Aorta (tissue), 5 donors: Measurements from ENCODE around the gene TMEM143. TPM values are rescaled to one million over a fixed set of nuclear protein-coding genes. Genes with fewer than 3 reads are reported as not detected.
A peak's percentile ranks its signal among the peaks of the same experiment; 100 is the strongest.

ENCODE experiments used
- ATAC-seq: fragments of 200-7000 bp; cut with Tn5 transposase; one replicate; pipeline ENCODE4 v1.9.1; 2022; ENCODE audit warnings: moderate library complexity; ENCODE audit not compliant: low FRiP score
- DNase-seq, 2 donors: peaks; one replicate each; pipeline ENCODE4 v3.0.0-alpha.2; 2020
- H3K27ac ChIP-seq, 2 donors: one replicate each; pipeline ENCODE4 v1.5.1; 2013; ENCODE audit warnings: low read length in 2 of 2, mild to moderate bottlenecking in 2 of 2, moderate library complexity in 2 of 2, control low read depth in 1 of 2, inconsistent platforms in 1 of 2, low read depth in 1 of 2
- H3K27me3 ChIP-seq, 2 donors: one replicate each; pipeline ENCODE4 v1.6.1; 2013; ENCODE audit warnings: control low read depth in 1 of 2, low read length in 1 of 2, mild to moderate bottlenecking in 1 of 2, moderate library complexity in 1 of 2; ENCODE audit not compliant: insufficient read depth in 2 of 2, control insufficient read depth in 1 of 2
- H3K36me3 ChIP-seq, 2 donors: one replicate each; pipeline ENCODE4 v1.6.1; 2013; ENCODE audit warnings: control low read depth in 1 of 2, low read length in 1 of 2, mild to moderate bottlenecking in 1 of 2; ENCODE audit not compliant: insufficient read depth in 2 of 2, control insufficient read depth in 1 of 2
- H3K4me1 ChIP-seq, 2 donors: one replicate each; pipeline ENCODE4 v1.6.1; 2013; ENCODE audit warnings: low read length in 2 of 2, control low read depth in 1 of 2, mild to moderate bottlenecking in 1 of 2, moderate library complexity in 1 of 2; ENCODE audit not compliant: insufficient read depth in 2 of 2, control insufficient read depth in 1 of 2
- H3K4me3 ChIP-seq, 2 donors: one replicate each; pipeline ENCODE4 v1.5.1; 2013; ENCODE audit warnings: low read length in 2 of 2, control low read depth in 1 of 2, mild to moderate bottlenecking in 1 of 2
- H3K9me3 ChIP-seq: one replicate; pipeline ENCODE4 v1.6.1; 2013; ENCODE audit warnings: mild to moderate bottlenecking, low read length; ENCODE audit not compliant: control insufficient read depth
- WGBS, 2 donors: extraction: QIAGEN DNeasy Blood & Tissue Kit; methylation state at CpG; one replicate each; pipeline ENCODE4 v1.1.7; 2013; 5-methylcytosine and 5-hydroxymethylcytosine counted together
- intact Hi-C, 2 donors: fragments of 100-400 bp; cut with DNase I; formaldehyde crosslinking; loops; one replicate each; pipeline versions ENCODE4 v1.14.2 to v1.15.0; 2022
- polyA plus RNA-seq, 2 donors: library from polyadenylated mRNA; stranded (reverse); fragments of 200-250 nt; gene quantifications; one replicate each; pipeline ENCODE4 v1.2.3, GENCODE V29; 2013
- total RNA-seq, 2 donors: library from RNA; stranded (reverse); fragmentation: NEBNext Ultra II Directional; extraction: Animal tissue kit (Norgen Biotek cat#: 25700); gene quantifications; one replicate each; pipeline ENCODE4 v1.2.1, GENCODE V29; 2021
- donor health status: healthy with polysubstance abuse.
- donor health status: Bipolar disorder and iron deficiency.
- donor health status: DM: no; HTN: no; CAD: no.
- donor health status: DM: no; HTN: no; CAD: no.
- donor health status: DM: yes; HTN: yes; CAD: no.

The TMEM143 gene
- total and polyA plus RNA-seq, 4 donors, result 4.9 to 9.2 (median 6.5) TPM

DNA sequence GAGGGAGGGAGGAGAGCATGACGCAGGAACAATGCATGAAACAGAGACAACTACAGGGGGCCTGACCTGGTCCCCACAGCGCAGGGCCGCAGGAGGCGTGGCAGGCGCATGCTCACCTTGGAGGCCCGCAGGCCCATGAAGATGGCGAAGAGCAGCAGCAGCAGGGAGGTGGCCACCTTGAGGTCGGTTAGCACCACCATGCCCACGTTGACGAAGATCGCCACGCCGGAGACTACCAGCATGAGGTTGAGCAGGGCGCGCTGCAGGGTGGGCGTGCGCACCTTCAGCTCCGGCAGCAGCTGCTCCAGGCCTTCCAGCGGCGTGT lies 21.4 kb downstream of the TMEM143 start:
- Histone ChIP-seq H3K4me3 (no peak overlapping the region), H3K27ac (no peak overlapping the region), H3K27me3 (no peaks in the 10 kb centered on the region), H3K9me3 (no peaks in the 10 kb centered on the region), H3K36me3 (no peaks in the 10 kb centered on the region), H3K4me1 (no peaks in the 10 kb centered on the region)
- WGBS, 2 donors, result 88 to 94% methylated on average over 20 of the region's 20 CpGs
- DNase-seq (no peak), ATAC-seq (no peak)
- intact Hi-C loops, result no loop called here

GRCh38 chr19:48341515-48342413 lies 22.0 kb downstream of the TMEM143 start:
- WGBS, 2 donors, result 94 to 96% methylated on average over 10 of the region's 10 CpGs
- no peak for ATAC-seq
- no peak overlapping the region for H3K27ac ChIP-seq
- no peaks in the 10 kb centered on the region for H3K4me1 ChIP-seq
- H3K27me3 ChIP-seq, result no peaks in the 10 kb centered on the region
- intact Hi-C loops, result no loop called here
- no peak for DNase-seq
- H3K9me3 ChIP-seq, result no peaks in the 10 kb centered on the region
- H3K4me3 ChIP-seq, result no peak overlapping the region
- no peaks in the 10 kb centered on the region for H3K36me3 ChIP-seq

- Histone ChIP-seq H3K9me3 (no peaks in the 10 kb centered on the region), H3K27ac (no peak overlapping the region), H3K4me3 (no peak overlapping the region), H3K27me3 (no peaks in the 10 kb centered on the region), H3K36me3 (no peaks in the 10 kb centered on the region), H3K4me1 (no peaks in the 10 kb centered on the region)
- ATAC-seq, result no peak
- intact Hi-C loops, result no loop called here
- no peak for DNase-seq
- 94% methylated on average over 11 of the region's 11 CpGs for WGBS, 2 donors
These were observed 22.7 kb downstream of the TMEM143 start for GRCh38 chr19:48340995-48341394.

DNA sequence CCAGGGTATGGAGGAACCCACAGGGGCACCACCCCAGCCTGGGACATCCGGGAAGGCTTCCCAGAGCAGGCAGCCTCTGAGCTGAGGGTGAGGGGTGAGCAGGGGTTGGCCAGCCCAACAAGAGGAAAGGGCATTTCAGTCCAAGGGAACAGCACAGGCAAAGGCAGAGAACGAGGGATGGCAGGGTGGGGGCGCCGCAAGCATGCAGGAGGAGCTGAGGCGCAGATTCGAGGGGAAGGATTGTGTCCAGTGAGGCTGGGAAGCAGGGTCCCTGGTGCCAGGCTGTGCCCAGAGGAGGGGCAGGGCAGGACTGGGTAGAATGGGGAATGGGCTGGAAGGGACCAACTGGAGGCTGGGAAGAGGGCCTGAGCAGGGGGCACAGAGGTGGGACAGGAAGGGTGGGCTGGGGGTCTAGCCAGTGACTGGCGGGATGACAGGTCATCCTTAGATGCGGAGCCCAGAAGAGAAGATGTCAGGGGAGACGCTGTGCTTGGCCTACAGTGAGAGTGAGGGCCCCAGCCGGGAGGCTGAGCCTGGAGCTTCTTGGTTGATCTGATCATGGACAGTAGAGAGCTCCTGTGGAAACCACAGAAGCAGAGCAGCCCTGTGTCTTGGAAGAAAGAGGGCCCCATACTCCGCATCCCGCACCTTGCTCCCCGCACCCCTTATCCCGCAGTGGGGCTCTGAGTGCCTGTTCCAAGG lies 24.8 kb downstream of the TMEM143 start:
- ATAC-seq (no peak), DNase-seq (no peak)
- 93% methylated on average over 14 of the region's 14 CpGs for WGBS, 2 donors

GRCh38 chr19:48338253-48338755 lies 25.4 kb downstream of the TMEM143 start:
- no peaks in the 10 kb centered on the region for H3K27me3 ChIP-seq
- WGBS, 2 donors, result 90 to 93% methylated on average over 14 of the region's 14 CpGs
- no peaks in the 10 kb centered on the region for H3K4me1 ChIP-seq

More for the DNA sequence above, 24.8 kb downstream of the TMEM143 start:
- Histone ChIP-seq H3K27me3 (no peaks in the 10 kb centered on the region), H3K4me3 (no peak overlapping the region), H3K36me3 (no peaks in the 10 kb centered on the region), H3K27ac (no peak overlapping the region), H3K4me1 (no peaks in the 10 kb centered on the region), H3K9me3 (no peaks in the 10 kb centered on the region)
- intact Hi-C loops, result loop anchor here in 1 of 2 donors (10.0 kb wide), 2 partner anchors 74 to 246 kb away; no protein-coding TSS in a partner anchor

GRCh38 chr19:48333467-48334384 lies 30.0 kb downstream of the TMEM143 start:
- peak; percentile 96 for DNase-seq
- Histone ChIP-seq H3K9me3 (no peaks in the 10 kb centered on the region), H3K4me3 (no peak overlapping the region), H3K27ac (peak overlapping the region in 1 of 2 donors; percentile 41), H3K36me3 (no peaks in the 10 kb centered on the region), H3K27me3 (no peaks in the 10 kb centered on the region), H3K4me1 (no peaks in the 10 kb centered on the region)
- intact Hi-C loops, result loop anchor here in 1 of 2 donors (2.0 to 10.0 kb wide), 3 partner anchors 15 to 251 kb away; no protein-coding TSS in a partner anchor
- peak; percentile 93 for ATAC-seq
- 9 to 10% methylated on average over 52 to 54 of the region's 54 CpGs for WGBS, 2 donors

More at GRCh38 chr19:48338253-48338755, 25.4 kb downstream of the TMEM143 start:
- DNase-seq (no peak), ATAC-seq (no peak)
- intact Hi-C loops, result loop anchor here in 1 of 2 donors (10.0 kb wide), 2 partner anchors 74 to 246 kb away; no protein-coding TSS in a partner anchor
- no peak overlapping the region for H3K4me3 ChIP-seq
- no peaks in the 10 kb centered on the region for H3K36me3 ChIP-seq
- H3K27ac ChIP-seq, result no peak overlapping the region
- H3K9me3 ChIP-seq, result no peaks in the 10 kb centered on the region

GRCh38 chr19:48332662-48333466 lies 30.9 kb downstream of the TMEM143 start:
- intact Hi-C loops, result loop anchor here in 1 of 2 donors (10.0 kb wide), 2 partner anchors 68 to 252 kb away; no protein-coding TSS in a partner anchor
- WGBS, 2 donors, result 1 to 2% methylated on average over 23 to 25 of the region's 25 CpGs
- no peak overlapping the region for H3K4me3 ChIP-seq
- H3K4me1 ChIP-seq, result no peaks in the 10 kb centered on the region
- ATAC-seq (peak; percentile 81), DNase-seq (peak; percentile 90 to 92)
- H3K27ac ChIP-seq, result peak overlapping the region in 1 of 2 donors; percentile 41
- no peaks in the 10 kb centered on the region for H3K36me3 ChIP-seq
- no peaks in the 10 kb centered on the region for H3K9me3 ChIP-seq
- H3K27me3 ChIP-seq, result no peaks in the 10 kb centered on the region
